HG03558 (cell line): Measurements from ENCODE around the gene TFDP1.
"Not testable (repeated sequence)": the region's sequence is repeated elsewhere in the genome, so short reads cannot be mapped to it uniquely, and the experiment has no call there.

Source experiments
- ATAC-seq: cut with Tn5 transposase; IDR thresholded peaks from one replicate; pipeline ENCODE4 v1.9.1; 2021; ENCODE audit warnings: moderate number of reproducible peaks; ENCODE audit not compliant: unreplicated experiment; ENCODE audit errors: extremely low read depth

Gene TFDP1

DNA sequence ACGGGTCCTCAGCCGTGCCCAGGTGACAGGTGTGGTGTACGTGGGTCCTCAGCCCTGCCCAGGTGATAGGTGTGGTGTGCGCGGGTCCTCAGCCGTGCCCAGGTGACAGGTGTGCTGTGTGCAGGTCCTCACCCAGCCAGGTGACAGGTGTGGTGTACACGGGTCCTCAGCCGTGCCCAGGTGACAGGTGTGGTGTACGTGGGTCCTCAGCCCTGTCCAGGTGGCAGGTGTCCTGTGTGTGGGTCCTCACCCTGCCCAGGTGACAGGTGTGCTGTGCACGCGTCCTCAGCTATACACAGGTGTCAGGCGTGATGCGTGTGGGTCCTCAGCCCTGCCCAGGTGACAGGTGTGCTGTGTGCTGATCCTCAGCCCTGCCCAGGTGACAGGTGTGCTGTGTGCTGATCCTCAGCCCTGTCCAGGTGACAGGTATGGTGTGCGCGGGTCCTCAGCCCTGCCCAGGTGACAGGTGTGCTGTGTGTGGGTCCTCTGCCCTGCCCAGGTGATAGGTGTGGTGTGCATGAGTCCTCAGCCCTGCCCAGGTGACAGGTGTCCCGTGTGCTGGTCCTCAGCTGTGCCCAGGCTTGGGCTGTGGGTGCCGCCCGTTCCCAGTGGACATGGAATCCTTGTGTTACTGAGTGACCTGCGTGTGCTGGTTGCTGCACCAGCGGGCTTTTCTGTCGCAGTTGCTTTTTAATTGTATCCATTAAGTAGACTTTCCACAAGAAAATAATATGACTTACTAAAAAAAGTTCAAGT is 9.7 kb downstream of the TFDP1 start:
- not testable (repeated sequence) for ATAC-seq

DNA sequence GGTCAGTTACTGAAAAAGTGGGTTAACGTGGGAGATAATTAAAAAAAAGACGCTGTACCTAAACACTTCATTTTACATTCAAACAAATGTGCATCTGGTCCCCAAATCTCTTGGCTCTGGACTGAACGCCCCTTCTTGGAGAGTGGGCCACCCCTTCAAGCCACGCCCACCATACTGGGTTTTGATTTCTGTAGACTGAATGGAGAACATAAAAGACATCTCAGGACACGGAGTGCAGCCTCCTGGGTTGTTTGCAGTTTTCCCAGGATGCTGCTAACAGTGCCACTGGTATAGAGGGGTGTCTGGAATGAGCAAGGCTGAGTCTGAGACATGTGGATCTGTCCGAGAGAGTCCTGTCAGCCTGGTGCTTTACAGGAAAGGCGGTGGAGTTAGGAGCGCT is 10.6 kb downstream of the TFDP1 start:
- ATAC-seq = no peak

DNA sequence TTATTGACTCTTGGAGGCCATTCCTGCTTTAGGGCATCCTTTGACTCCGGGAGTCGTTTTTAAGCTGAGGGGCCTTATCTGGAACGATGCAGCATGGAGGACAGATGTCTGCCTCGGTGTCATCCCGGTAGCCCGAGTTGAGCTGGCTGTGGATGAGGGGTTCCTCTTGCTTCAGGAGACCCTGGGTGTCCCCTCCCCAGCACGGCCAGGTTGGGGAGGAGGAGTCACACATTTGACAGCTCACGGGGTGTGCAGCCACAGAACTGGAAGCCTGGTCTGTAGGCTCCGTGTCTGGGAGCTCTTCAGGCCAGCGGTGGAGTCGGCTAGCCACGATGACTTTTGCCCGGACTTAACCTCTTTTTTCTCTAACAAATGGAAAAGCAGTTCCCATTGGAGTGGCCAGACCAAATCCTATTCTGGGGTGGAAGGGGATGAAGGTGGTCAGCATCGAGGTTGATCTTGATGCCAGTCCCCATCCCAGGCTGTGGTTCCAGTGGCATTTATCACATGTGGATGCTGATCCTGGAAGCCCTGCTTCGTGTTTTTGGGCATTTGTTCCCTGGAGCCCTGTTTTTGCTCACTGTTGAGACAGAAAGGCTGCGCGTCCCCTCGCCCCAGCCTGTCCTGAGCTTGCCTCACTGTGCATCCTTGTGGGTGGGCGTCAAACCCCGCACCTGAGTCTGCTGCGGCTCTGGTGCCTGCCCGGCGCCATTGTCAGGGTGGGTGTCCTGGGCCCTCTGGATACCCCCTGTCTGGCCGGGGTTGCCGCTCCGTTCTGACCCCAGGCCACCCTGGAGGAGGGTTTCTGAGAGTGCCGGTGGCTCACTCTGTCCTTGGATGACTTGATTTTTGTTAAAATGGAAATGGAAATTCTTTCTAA is 12.0 kb downstream of the TFDP1 start:
- ATAC-seq = no peak

DNA sequence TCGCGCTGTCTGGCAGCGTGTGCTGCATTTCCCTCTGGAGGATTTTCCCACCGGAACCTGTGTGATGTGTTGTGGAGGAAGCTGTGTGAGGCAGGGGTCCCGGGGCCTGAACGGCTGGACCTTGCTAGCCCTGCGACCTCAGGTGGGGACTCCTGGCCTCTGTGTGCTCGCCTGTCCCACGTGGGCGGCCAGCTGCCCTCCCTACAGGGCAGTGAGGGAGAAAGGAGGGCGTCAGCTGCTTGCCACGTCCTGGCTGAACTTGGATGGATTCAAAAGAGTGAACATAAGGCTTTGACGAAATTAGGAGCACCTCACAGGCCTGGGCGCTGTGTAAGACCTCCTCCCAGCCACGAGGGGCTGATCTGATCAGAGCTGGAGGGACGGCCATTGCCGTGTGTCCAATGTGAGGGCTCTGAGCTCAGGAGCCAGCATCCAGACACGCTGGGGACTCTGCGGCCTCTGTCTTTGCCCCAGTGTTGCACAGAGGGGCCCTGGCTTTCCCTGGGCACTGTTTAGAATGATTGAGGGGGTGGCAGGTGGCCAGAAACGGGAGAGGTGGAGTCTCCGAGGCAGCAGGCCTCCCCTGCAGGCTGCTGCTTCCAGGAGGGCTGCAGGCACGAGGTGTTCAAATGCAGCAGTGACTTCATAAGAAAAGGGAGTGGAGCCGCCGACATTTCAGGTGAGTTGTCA is 13.0 kb downstream of the TFDP1 start:
- ATAC-seq = no peak

DNA sequence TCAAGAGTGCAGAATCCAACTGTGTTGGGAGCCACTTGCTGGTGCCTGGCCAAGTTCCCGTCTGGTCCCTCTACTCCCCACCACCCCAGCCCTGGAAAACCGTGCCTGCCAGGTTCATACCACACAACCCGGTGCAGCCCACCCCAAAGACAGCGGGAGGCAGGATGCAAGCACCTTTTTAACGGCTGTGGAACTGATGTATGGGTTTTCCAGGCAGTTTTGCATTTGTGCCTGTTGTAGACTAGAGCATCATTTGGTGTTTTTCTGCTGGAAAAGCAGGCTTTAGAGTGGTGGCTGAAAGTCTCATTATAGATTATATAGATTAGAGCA is 13.5 kb downstream of the TFDP1 start:
- ATAC-seq = no peak

DNA sequence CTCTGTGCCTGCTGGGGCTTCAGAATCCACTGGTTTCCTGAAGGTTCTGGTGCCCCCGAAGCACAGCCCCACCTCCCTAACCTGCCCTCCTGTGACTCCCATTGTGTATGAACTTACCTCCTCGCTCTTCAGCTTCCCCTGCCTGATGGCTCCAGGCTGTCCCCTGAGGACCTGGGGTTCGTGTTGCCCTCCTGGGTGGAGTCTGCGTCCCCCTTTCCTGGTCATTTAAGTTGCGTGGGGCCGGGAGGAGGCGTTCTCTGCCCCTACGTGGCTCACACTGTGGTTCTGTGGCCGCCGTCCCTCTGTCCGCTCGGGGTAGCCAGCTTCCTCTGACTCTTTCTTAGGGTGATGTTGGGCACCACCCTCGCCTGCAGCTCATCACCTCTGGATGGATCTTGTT is 13.9 kb downstream of the TFDP1 start:
- no peak for ATAC-seq

DNA sequence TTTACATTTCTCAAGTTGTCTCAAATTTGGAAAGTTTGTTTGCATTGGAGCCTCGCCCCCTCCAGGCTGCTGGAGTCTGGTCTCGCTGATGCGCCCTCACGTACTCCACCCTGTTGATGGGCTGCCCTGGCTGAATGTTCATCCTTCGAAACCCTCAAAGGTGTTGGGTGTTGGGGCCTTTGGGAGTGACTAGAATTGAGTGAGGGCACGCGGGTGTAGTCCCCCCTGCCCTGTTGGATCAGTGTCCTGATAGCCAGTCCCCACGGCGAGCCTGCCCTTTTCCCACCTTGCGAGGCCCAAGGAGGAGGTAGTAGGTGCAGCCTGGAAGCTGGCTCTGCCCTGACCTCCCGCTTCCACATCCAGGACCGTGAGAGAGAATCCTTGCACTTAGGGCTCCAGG is 14.8 kb downstream of the TFDP1 start:
- no peak for ATAC-seq

DNA sequence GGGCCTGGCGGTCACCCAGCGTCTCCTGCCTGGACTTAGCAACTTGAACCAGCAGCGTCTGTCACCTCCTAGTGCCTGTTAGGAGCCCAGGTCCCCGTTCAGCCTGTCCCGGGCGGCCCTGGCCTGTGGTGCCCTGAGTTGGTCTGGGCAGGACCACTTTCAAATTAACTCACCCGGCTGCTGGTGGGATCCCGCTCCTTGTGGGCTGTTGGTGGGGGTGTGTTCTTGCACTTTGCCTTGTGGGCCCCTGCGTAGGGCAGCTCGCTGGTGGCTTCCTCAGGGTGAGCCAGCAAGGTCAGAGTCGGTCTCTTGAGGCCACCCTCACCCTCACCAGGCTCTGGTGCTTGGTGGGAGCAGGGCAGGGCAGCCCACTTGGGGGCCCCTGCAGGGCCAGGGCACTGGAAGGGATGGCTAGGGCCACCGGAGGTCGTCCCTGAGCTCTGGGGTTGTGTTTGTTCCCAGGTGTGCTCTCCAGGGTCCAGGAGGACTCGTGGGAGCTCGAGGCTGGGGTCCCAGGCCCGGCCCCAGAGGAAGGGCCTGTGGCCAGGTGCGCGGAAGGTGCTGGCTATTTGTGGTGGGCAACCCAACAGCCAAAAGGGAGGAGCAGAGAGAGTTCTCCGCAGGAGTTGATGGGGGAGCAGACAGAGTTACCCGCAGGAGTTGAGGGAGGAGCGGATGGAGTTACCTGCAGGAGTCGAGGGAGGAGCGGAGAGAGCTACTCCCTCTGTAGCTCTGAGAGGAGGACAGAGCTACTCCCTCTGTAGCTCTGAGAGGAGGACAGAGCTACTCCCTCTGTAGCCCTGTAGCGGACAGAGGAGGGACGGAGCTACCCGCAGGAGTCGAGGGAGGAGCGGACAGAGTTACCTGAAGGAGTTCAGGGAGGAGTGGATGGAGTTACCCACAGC is 16.9 kb downstream of the TFDP1 start:
- no peak for ATAC-seq

DNA sequence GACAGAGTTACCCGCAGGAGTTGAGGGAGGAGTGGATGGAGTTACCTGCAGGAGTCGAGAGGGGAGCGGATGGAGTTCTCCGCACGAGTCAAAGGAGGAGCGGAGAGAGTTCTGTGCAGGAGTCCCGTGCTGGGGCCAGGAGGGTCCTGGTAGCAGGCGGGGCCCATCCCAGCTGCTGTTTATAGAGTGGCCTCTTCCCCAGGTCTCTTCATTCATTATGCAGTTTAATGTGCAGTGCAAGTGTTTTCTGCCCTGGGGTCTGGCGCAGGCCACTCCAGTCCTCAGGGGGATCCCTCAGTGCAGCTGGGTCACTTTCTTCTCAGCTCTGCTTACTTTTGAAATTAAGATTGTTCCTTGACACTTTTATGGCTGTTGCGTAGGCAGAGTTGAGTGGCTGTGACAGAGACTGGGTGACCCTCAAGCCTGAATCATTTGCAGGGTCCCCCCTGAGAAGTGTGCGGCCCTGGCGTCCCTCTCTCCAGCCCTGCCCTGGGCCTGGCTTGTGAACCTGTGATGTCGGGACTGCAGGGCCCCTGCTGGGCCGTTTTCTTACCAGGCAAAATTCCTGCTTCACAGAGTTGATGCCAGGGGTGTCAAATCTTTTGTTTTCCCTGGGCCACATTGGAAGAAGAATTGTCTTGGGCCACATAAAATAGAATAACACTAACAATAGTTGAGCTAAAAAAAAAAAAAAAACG is 17.9 kb downstream of the TFDP1 start:
- ATAC-seq = no peak

DNA sequence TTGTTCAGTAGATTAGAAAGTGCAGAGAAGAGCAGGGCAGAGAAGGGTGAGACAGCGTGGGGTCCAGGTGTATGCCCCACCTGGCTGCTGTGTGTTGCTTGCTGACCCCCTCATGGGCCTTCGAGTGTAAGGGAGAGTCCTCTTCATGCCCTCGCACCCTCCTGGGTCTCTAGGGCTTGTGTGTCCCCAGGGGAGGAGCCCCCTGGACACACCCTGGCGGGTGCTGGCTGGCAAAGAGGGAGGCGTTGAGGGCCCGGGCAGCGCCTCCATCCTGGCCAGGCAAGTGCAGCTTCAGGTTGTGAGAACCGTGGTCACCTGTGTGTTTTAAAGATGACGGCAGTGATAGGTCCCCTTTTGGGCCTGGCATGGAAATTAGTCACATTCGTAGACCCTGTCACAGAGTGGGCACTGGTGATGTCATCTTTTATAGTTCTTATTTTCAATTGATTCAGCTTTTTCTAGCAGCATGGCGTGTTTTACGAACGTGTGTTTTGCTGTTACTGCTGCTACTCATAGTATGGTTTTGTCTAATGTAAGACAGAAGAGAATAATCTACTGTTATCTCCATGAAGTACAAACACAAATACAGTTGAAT is 18.7 kb downstream of the TFDP1 start:
- ATAC-seq = no peak

DNA sequence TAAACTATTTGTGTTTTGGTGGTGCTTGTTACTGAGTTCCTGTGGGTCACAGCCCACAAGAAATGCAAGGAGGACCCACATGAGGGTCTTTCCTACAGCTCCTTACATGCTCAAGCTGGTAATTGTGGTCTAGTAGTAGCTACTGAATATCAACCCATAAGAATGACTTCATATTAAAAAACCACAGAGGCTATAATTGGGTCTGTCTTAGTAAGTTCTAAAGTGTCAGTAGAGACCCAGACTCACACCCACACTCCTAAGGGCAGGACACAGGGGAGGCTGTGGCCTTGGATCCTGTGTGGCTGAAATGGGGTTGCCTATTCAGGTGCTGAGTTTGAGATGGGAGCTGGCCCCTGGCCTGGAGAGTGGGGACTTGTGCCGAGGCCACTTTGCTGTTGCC is 19.6 kb downstream of the TFDP1 start:
- no peak for ATAC-seq

DNA sequence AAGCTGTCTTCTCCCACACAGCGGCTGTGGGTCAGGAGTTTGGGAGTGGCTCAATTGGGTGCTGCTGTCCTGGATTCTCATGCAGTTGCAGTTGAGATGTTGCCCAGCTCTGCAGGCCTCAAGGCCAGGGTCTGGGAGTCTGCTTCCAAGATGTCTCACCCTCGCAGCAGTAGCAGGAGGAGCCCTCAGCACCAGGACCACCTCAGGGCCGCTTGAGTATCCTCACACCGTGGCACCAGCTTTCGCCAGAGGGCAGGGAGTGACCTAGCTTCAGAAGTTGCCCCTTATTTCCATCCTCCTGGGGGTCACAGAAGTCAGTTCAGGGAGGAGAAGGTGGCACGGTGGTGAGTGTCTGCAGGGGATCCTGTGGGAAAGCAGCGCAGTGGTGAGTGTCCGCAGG is 20.9 kb downstream of the TFDP1 start:
- no peak for ATAC-seq

DNA sequence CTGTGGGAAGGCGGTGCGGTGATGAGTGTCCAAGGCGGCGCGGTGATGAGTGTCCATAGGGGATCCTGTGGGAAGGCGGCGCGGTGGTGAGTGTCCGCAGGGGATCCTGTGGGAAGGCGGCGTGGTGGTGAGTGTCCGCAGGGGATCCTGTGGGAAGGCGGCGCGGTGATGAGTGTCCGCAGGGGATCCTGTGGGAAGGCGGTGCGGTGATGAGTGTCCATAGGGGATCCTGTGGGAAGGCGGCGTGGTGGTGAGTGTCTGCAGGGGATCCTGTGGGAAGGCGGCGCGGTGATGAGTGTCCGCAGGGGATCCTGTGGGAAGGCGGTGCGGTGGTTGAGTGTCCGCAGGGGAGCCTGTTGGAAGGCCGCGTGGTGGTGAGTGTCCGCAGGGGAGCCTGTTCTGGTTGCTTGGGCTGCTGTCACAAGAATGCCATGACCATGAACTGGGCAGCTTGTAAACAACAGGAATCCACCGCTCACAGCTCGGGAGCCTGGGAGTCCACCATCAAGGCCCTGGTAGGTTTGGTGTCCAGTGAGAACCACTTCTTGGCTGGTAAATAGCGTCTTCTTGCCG is 21.4 kb downstream of the TFDP1 start:
- no peak for ATAC-seq

DNA sequence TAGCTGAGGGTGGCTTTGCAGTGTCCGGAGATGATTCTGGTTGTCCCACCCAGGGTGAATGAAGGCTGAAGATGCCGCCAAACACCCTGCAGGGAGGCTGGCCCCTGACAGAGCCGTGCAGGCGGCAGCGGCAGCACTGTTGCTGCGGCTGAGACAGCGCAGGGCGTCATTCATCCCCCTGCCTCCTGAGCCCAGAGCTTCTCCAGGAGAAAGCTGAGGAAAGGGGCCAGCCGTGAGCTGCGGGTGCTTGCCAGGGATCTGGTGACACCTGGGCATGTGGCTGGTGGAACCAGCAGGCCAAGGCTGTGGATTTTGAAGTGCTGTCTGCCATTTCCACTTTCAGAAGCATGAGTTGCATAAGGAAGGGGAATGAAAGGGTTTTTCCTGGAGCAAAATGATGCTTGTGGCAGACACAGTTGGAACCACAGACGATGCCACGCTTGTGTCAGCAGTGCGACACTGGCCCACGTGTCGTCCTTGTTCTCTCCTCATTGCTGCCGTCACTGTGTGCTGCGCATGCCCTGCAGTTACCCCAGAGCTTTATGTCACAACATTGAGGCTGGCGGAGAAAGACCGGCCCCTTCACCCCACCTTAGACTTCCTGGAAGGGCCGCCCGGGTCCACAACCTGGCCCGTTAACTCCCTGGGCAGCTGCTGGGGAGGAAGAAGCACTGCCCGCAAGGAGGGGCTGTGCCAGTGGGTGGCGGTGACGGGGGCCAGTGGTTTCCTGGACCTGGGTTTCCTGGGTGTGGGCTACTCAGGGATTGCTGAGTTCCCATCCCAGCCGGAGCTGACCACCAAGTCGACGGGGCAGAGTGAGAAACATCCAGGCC is 22.7 kb downstream of the TFDP1 start:
- no peak for ATAC-seq

DNA sequence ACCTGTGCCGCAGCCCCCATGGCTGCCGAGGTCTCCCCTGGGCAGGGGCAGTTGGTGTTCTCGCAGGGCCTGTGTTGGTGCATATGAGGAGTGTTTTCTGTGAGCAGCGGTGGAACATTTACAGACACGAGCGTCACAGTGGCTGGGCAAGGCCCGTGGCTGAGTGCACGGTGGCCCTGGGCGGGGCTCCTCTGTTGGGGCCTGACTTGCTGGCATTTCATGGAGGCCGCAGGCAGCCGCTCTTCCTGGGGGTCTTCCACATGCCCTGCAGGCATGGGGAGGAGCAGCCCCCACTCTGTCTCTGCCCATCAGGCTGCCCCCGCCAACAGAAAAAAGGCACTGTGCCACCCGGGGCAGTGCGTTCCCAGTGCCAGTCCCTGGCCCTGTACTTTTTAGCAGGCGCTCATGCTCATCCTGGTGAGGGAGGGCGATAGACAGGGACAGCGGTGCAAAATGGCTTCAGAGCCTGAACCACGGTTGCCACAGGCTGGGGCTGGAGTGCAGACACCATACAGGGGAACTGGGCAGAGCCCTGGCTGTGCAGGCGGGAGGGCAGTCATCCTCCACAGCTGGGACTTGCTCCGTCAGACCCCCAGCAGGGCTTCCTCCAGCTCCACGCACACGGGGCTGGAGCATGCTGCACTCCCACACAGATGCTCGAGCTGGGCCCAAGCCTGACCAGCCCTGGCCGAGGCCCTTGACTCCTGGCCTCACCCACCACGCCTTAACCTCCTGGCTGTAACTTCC is 23.5 kb downstream of the TFDP1 start:
- ATAC-seq = no peak

DNA sequence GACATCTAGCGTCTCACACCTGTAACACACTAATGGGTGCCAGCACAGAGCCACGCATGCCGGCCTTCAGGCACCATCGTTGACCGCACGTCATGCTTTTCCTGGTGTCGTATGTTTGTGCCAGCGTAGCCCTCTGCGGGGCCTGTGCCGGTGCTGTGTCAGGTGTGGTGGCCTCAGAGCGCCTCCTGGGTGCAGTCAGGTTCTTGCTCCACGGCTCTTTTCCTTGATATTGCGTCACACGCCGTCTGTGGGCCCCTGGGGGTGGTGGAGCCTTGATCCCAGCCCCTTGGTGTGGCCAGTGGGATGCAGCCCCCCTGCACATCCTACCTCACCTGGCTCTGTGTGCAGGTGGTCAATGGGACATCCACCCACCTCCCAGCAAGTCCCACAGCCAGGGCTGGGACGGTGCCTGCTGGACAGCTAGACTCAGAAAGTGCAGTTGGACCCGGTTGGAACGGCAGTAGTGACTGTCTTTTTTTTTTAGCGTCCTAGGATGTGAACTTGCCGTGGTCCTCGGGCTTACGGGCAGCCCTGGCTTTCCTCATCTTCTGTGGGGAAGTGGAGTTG is 24.5 kb downstream of the TFDP1 start:
- ATAC-seq = no peak

DNA sequence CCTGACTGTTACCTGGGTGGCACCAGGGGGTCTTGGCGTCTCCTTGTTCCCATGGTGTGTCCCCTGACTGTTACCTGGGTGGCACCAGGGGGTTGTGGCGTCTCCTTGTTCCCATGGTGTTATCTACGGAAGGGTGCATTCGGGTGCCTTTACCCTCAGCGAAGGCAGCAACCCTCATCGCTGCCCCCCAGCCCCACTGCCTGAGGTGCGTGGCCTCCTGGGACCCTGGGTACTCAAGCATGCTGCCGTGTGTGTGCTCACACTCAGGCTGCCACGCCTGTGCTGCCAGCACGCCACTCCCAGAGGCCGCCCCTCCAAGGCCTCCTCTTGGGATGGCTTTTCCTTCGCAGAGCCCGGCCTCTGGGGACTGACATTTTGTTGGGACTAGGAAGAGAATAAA is 25.1 kb downstream of the TFDP1 start:
- ATAC-seq = no peak
